Astrocyte of the spinal cord (primary cell): ENCODE results near the gene FTCD.
"Not testable (repeated sequence)": the region's sequence is repeated elsewhere in the genome, so short reads cannot be mapped to it uniquely, and the experiment has no call there.

ENCODE experiments used
- DNase-seq: peaks from one replicate; pipeline ENCODE4 v3.0.0; 2011; ENCODE audit warnings: low read depth, low spot score
- H3K4me3 ChIP-seq: 2 replicates; pipeline ENCODE4 v1.5.1; 2011; ENCODE audit warnings: low read depth, mild to moderate bottlenecking, low read length, moderate library complexity
- CTCF ChIP-seq: IDR thresholded peaks from 2 replicates; pipeline ENCODE4 v1.5.1; 2012; ENCODE audit warnings: low read depth, mild to moderate bottlenecking, low read length, inconsistent platforms
- in situ Hi-C: cut with HindIII; loops from 2 replicates; pipeline ENCODE4 v1.10.0; 2017; ENCODE audit warnings: low sequenced_read_pairs

FTCD gene

GRCh38 chr21:46147429-46147828 lies 8.0 kb downstream of the FTCD start:
- peak; percentile 77 for TF ChIP-seq CTCF
- in situ Hi-C loops, H3K4me3 ChIP-seq: not testable (repeated sequence)
- peak; percentile 38 for DNase-seq

- no peak for TF ChIP-seq CTCF
- in situ Hi-C loops, result no loop called here
- no peak overlapping the region for H3K4me3 ChIP-seq
- no peak for DNase-seq
These were observed 8.5 kb downstream of the FTCD start for GRCh38 chr21:46146856-46147255.

- DNase-seq, result no peak
- no peak overlapping the region for H3K4me3 ChIP-seq
- in situ Hi-C loops, result no loop called here
- no peak for TF ChIP-seq CTCF
These were observed 9.3 kb downstream of the FTCD start for GRCh38 chr21:46145840-46146691.

DNA sequence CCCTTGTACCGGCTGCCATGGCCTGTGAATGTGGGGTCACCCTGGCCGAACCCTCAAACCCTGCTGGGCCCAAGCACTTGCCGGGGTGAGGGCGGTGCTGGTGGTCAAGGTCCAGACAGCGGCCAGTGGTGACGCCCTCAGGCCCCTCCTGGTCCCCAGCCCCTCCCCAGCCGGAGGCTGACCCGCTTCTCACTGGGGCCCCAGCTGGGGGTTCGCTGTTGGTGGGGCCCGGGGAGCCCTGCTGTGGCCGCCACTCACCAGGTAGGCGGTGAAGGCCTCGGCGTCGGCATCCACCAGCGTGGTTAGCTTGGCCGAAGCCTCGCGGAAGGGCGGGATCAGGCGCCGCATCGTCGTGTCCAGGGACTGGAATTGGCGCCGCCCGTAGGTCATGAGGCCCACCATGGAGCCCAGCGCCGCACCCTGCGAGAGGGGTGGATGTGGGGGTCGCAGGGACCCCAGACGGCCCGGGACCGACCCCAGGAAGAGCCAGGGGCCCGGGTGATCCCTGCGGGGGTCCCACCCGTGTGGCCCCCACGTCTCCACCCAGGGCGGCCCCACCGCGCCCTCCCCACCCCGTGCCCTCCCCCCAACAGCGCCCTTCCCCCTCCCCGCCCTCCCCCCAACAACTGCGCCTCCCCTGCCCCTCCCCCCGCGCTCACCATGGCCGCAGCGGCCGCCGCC lies 10.1 kb downstream of the FTCD start:
- DNase-seq, result no peak
- TF ChIP-seq CTCF, result no peak
- H3K4me3 ChIP-seq, result no peak overlapping the region
- in situ Hi-C loops, result no loop called here

- TF ChIP-seq CTCF, result no peak
- no peak overlapping the region for H3K4me3 ChIP-seq
- in situ Hi-C loops, result no loop called here
- DNase-seq, result no peak
These were observed 10.8 kb downstream of the FTCD start for GRCh38 chr21:46144464-46145070.

GRCh38 chr21:46142582-46143473 lies 12.6 kb downstream of the FTCD start:
- H3K4me3 ChIP-seq, result no peak overlapping the region
- in situ Hi-C loops, result no loop called here
- TF ChIP-seq CTCF, result no peak
- no peak for DNase-seq
